NCI-H1092 (cell line): ENCODE results near the gene SLX4IP.

Experiments
- DNase-seq: peaks from one replicate; lab custom pipeline; 2025; lab: John Stamatoyannopoulos, UW

SLX4IP gene

GRCh38 chr20:10634683-10635411, 199.7 kb downstream of the SLX4IP start:
- no peak for DNase-seq

DNA sequence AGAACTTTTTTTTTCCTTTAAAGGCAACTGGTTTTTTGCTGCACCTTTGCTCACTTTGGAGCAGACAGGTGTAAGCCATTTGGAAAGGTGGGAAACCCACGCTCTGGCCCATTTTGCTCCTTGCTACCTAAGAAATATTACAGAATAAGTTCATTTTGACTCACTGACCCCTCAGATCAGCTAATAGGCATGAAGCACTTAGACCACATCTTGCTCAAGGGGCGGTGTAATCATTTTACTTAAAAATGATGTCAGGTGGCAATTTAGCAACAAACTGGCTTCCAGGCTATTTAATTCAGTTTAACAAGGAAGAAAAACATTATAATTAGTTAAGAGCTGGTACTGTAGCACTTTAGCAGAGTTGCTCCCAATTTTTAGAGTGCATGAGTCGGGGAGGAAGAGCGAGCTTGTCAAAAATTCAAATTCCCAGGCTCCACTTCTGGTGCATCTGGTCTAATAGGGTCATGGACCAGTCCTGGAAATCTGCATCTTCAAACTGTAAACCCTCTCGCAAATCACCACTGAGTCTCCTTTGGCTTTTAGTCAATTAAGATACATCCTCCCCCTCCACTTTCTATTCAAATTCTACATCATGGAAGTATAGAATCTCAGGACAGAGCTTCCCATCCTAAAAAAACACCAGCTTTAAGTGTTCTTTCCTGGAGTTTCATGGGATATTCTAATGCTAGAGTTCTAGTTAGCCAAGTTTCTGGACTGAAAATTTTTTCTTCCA, 200.5 kb downstream of the SLX4IP start:
- no peak for DNase-seq

DNA sequence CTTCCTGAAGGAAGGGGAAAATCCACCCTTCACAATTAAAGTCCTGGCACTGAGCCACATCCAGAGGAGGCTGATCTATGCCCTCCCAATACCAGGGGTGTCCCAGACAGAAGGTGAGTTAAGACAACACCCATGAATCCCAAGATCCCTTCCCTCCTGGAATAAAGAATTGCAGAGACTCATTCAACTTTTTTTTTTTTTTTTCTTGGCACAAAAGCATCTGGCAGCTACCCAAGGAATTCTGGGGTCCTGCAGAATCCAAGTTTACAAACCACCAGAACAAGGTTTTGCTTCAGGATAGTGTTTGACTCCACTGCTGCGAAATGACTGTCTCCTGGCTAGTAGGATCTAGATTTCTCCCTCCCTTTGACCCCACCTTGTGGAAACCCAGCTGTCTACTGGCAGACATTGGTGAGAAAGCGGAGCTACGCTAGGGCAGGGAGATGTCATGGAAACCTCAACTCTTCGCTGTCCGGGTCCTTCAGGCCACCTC, 201.3 kb downstream of the SLX4IP start:
- no peak for DNase-seq

DNA sequence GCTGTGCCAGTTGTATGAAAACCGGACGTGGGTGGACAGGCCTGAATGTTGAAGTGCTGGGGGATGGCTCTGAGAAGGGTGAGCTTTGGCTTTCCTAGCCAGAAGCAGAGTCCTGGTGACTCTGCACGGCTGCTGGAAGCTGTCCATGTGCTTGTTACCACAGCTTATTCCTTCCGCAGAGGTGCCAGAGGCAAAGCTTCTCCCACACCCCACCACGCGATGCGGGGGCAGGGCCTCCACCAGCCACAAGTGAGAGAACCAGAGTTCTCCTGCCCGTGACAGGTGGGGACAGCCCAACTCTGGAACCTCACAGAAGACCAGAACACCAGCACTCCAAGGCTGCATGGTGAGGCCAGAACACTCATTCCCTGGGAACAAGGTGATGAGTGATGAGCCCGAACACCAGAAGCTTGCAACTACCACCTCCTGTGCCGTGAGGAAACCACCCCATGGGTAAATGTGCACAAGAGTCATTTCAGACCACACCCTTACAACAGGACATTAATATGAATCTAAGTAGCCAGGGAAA, 202.0 kb downstream of the SLX4IP start:
- no peak for DNase-seq

- DNase-seq, result no peak
These were observed 202.5 kb downstream of the SLX4IP start for GRCh38 chr20:10637563-10637962.

DNA sequence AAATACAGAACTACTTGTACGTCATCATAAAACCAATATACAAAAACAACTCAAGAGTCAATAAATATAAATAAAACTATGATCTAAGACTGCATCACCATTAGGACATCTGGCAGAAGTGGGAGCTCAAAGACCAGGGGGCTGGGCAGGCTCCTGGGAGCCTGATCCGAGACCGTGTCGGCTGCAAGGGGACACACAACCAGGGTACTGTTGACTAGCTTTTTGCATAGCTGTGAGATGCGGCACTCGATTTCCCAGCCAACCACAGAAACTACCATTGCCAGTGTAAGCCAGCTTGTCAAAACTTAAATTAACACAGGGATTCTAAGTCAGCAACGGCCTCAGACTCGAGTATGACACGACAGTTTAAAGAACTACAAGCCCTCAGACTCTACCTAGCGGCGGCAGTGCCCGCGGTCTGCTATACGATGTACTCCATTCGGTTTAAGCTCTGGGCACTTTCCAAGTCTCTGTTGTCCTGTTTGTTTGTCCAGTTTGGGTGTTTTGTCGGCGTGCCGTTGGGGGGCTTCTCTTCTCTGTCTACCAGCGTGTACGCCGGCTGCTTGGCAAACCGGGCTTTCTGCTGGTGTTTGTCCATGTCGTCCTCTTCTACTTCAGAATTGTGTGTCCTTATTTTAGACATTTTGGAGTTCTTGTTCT, 204.1 kb downstream of the SLX4IP start:
- DNase-seq, result no peak

DNA sequence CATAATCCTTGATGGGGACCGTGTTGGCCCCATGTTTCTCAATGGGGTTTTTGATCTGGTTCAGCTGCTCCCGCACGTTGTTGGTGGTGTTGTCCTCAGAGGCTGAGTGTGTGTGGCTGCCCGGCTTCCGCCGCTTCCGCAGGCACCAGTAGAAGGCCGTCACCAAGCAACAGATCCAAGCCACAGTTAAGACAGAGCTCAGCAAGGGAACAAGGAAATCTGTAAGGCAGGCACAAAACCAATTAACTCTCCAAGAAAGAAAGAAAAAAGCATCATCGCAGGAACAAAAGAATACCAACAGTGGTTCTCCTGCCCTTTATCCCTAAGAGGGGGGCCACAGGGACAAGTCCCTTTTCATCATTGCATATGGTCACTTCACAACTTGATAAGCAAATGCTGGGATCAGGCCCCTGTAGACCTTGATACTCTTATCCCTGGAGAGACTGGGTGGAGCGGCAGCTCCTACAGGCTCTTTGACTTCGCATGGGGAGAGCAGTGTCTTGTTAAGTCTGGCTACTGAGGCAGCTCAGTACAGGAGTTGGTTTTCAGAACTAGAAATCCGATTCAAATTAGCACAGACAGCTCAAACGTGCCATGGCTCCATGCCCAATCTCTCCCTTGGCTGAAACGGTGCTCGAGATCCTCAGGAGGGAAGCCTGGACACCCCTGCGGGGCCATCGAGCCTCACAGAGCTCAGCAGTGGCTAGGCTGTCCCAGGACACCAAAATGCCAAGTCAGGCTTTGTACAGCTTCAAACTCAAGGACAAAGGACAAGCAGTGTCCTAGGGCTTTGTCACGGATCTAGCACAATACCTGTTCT, 204.8 kb downstream of the SLX4IP start:
- DNase-seq, result no peak

- DNase-seq, result no peak
These were observed 205.8 kb downstream of the SLX4IP start for GRCh38 chr20:10640897-10641296.

DNA sequence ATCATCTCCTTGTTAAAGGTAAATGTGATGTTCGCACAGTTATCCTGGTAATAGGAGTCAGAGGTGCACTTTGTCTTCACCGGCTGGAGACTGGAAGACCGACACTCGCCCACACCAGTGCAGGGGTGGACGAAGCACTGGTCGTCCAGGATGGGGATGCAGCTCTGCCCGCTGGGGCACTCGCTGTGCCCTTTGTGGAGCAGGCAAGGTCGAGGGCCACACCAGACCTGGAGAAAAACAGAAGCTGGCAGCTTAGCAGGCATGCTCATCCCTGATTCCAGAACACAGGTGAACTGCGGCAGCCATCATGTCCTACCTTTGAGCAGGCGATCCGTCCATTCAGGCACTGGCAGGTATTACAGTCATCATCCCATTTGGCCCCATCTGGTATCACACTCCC, 206.4 kb downstream of the SLX4IP start:
- DNase-seq, result no peak

DNA sequence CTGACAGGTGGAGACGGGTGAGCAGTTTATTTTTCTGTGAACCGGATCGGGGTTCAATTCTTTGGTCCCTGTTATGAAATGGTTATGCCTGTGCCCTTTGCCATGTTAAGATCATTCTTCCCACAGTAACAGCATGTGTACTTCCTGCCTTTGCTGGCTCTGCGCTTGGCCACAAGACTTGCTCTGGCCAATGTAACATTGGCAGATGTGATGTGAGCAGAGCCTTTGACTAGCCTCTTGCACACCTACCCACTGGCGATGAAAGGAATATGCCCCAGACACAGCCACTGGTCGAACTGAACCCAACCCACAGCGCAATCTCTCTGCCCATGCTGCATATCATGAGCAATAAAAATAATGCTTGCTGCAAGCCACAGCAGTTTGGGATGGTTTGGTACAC, 206.8 kb downstream of the SLX4IP start:
- DNase-seq, result no peak

DNA sequence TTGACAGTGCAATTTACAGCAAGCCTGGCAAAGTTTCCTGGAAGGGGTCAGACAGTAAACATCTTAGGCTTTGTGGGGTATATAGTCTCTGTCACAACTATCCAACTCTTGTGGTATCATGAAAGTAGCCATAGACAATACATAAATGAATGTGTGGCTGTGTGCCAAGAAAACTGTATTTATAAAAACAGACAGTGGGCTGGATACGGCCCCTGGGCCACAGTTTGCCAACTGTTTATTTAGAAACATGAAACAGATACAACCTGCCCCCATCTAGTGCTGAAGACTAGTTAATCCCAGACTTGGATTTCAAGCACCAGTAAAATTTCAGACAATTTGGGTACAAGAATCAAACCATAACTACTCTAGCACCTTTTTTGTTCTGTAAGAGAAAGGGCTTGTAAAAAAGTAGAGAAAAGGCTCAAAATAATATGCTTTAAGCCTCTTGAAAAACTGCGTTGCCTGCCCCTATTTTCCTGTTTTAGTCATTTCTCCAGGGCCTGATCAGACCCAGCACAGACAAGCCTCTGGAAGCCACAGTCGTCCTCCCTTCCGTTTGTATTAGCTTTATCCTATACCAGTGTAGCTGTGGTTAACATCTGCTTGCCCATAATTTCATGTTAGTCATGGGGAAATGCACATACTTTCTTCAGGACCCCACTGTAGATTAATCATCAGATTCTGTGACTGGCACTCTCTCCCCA, 207.9 kb downstream of the SLX4IP start:
- DNase-seq, result no peak

GRCh38 chr20:10643560-10643873, 208.4 kb downstream of the SLX4IP start:
- DNase-seq, result no peak

DNA sequence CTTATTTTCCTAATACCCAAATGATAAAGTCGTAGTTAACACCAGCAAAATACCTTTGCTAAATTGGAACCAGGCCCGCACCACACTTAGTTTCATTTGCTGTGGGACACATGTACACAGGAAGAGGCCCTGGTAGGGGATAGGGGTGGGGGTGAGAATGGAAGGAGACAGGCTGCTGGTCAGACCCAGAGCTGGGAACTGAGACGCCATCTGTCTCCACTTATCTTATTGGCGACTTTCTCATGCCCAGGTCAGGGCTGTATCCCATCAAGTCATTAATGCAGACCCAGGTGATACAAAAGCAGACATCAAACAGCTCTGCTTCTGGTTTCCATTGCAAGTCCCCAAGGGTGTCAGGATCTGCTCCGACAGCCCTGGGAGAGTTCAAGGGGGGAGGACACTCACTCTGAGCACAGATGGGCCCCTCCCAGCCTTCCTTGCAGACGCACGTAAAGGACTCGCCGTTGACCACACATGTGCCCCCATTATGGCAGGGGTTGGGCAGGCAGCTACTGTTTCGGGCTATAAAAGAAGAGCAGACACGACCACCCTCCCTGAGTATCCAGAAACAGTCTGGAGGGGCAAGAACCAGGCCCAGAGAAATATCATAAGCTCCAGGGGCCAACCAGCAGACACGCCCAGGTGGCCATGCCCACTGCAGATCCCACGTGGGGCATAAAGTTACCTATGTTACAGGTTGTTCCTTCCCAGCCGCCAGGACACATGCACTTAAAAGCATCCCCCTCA, 209.5 kb downstream of the SLX4IP start:
- DNase-seq, result no peak

- no peak for DNase-seq
These were observed 210.1 kb downstream of the SLX4IP start for GRCh38 chr20:10645205-10645570.

DNA sequence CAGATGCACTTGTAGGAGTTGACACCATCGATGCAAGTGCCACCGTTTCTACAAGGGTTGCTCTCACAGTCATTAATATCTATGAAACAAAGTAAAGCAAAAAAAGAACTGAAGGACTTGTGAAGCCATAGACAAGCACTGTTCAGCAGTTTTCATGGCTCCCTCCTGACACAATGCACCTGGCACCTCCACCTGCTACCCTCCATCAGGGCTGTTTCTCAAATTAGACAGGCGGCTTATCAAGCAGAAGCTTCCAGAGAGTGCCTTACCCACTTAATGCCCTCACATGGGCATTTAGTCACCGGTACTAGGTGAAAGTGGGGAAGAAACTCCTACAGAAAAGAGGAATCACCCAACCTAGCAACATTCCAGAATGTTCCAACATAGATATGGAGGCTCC, 210.9 kb downstream of the SLX4IP start:
- no peak for DNase-seq

DNA sequence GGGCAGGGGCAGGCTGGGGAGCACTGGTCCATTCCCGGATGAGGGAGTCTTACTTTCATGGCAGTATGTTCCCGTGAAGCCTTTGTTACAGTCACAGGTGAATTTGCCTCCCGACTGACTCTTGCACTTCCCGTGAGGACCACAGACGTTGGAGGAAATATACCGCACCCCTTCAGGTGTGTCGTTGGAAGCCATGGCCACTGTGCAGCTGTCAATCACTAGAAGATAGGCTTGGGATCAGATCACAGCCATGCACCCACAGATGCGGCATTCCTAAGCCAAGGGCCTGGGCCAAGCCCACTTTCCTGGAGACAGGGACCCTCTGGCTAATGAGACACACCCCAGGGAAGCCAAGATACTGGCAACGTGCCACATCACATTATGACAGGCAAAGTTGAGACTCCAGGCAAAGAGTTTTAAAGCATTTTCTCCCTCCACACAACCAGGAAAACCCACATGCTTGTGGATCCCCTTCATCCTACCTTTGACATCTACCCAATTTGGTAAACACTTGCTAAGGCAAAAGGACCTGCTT, 211.8 kb downstream of the SLX4IP start:
- no peak for DNase-seq

- DNase-seq, result no peak
These were observed 212.4 kb downstream of the SLX4IP start for GRCh38 chr20:10647471-10647870.

DNA sequence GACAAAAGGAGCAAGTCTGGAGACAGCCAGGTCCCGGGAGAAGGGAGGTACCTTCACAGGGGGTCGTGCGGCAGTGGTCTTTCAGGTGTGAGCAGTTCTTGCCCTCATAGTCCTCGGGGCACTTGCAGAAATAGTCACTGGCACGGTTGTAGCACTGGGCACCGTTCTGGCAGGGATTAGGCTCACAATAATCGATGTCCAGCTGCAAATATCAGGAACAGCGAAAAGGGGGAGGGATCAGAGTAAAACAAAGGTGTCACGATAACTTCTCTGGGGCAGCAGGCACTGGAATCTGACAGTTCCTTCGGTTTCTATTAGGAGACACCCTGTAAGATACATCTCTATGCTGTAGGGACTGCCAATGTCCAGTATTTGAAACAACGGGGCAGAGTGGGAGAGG, 212.8 kb downstream of the SLX4IP start:
- DNase-seq, result no peak

GRCh38 chr20:10648651-10649050, 213.5 kb downstream of the SLX4IP start:
- DNase-seq, result no peak

- no peak for DNase-seq
These were observed 214.1 kb downstream of the SLX4IP start for GRCh38 chr20:10649080-10649796.
